Activated CD4-positive, alpha-beta T cell treated with anti-CD3 and anti-CD28 coated beads, Interleukin-2, amount 10 ng/mL, durations not matched to agents 7 days and 5 days (primary cell): ENCODE data around the gene NOXA1. TPM values are rescaled to one million over a fixed set of nuclear protein-coding genes. Genes with fewer than 3 reads are reported as not detected.

Experiments used
- CTCF ChIA-PET: fragments of 350-600 bp; sonication (Branson Sonifier 250); formaldehyde crosslinking; loops from one replicate; lab custom pipeline; 2021; ENCODE audit warnings: antibody characterized with exemption; lab: Charles Lee
- POLR2A ChIA-PET: fragments of 350-600 bp; sonication (Branson Sonifier 250); formaldehyde crosslinking; loops from one replicate; lab custom pipeline; 2021; ENCODE audit warnings: antibody characterized with exemption; lab: Charles Lee
- DNase-seq: peaks from one replicate; pipeline ENCODE4 v3.0.0-alpha.2; 2020
- H3K27ac Mint-ChIP-seq: one replicate; pipeline ENCODE4 v1.8.0; 2021; ENCODE audit warnings: mild to moderate bottlenecking, moderate library complexity, mixed read lengths
- H3K27me3 Mint-ChIP-seq: one replicate; pipeline ENCODE4 v1.8.0; 2021; ENCODE audit warnings: mixed read lengths
- H3K36me3 Mint-ChIP-seq: one replicate; pipeline ENCODE4 v1.8.0; 2021; ENCODE audit warnings: low read depth, mixed read lengths
- H3K4me1 Mint-ChIP-seq: one replicate; pipeline ENCODE4 v1.8.0; 2021; ENCODE audit warnings: mixed read lengths
- H3K4me3 Mint-ChIP-seq: one replicate; pipeline ENCODE4 v1.8.0; 2021; ENCODE audit warnings: mild to moderate bottlenecking, moderate library complexity, mixed read lengths
- H3K9me3 Mint-ChIP-seq: one replicate; pipeline ENCODE4 v1.8.0; 2021; ENCODE audit warnings: mixed read lengths
- total RNA-seq, 2 experiments: library from RNA; stranded (reverse); gene quantifications; one replicate each; pipeline ENCODE4 v1.2.3, GENCODE V29; 2021

The NOXA1 gene
- total RNA-seq, 2 experiments from 2014 or later = 0.46 to 1.1 TPM

DNA sequence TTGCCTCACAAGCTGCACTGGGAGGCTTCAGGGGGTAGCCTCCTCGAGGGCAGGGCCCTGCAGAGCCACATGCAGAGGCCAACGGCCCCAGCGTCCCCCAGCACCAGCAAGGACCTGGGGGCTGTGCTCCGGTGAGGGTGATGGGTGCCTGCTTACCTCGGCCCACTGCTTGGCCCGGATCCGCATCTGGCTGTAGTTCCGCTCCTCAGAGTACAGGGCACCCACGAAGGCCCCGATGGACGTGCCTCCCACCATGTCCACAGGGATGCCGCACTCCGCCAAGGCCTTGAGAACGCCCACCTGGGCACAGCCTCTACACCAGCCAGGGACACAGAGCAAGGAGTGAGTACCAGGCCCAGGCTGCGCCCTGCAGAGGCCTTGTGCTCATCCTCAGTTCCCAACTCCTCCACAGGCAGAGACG lies 44.0 kb downstream of the NOXA1 start:
- H3K4me1 Mint-ChIP-seq = peaks cover 15% of the 10 kb centered on the region
- H3K27ac Mint-ChIP-seq = peak overlapping the region; percentile 55
- DNase-seq = no peak
- H3K27me3 Mint-ChIP-seq = peaks cover 14% of the 10 kb centered on the region
- H3K4me3 Mint-ChIP-seq = no peak overlapping the region
- ChIA-PET POLR2A (no interaction called here), CTCF (no interaction called here)
- no peaks in the 10 kb centered on the region for H3K36me3 Mint-ChIP-seq
- H3K9me3 Mint-ChIP-seq = peaks cover 3% of the 10 kb centered on the region

DNA sequence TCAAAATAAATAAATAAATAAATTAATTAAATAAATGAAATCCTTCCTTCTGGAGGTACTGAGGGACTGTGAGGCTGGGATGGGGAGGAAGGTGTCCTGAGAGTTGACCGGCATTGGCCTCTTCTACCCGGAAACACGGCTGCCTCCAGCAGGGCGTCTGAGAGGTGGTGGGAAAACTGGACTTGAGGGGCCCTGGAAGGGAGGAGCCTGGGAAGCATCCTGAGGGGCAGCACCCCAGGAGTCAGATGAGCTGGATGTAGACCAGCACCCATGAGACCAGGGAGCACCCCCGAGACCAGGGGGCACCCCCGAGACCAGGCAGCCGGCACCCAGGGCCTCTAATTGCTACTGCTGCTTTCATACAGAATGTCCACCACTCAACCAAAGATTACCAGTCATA lies 44.7 kb downstream of the NOXA1 start:
- peaks cover 14% of the 10 kb centered on the region for H3K27me3 Mint-ChIP-seq
- H3K4me1 Mint-ChIP-seq = peaks cover 13% of the 10 kb centered on the region
- ChIA-PET CTCF (interaction anchor here (1.6 kb wide), 1 partner anchor 23 kb away, joined by 3 read pairs; no protein-coding TSS in a partner anchor), POLR2A (no interaction called here)
- DNase-seq = no peak
- peaks cover 5% of the 10 kb centered on the region for H3K9me3 Mint-ChIP-seq
- peaks cover 3% of the 10 kb centered on the region for H3K36me3 Mint-ChIP-seq
- no peak overlapping the region for H3K4me3 Mint-ChIP-seq
- H3K27ac Mint-ChIP-seq = peak overlapping the region; percentile 36

DNA sequence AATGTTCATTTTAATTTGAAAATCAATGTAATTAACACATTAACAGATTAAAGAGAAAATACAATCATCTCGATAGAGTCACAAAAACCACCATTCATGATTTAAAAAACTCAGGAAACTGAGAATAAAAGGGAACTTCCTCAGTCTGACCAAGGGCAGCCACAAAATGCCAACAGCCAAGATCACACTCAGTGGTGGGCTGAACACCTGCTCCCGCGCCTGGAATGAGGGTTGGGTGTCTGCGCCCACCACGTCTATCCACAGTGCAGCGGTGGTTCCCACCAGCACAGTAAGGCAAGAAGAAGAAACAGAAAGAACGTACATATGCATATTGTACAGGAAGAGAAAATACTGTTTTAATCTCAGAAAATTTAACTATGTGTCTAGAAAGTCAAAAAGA lies 47.6 kb downstream of the NOXA1 start:
- H3K36me3 Mint-ChIP-seq = peaks cover 14% of the 10 kb centered on the region
- ChIA-PET POLR2A (no interaction called here), CTCF (interaction anchor here (0.5 to 1.2 kb wide), 2 partner anchors 162 to 209 kb away, joined by 3 to 4 read pairs; no protein-coding TSS in a partner anchor)

DNA sequence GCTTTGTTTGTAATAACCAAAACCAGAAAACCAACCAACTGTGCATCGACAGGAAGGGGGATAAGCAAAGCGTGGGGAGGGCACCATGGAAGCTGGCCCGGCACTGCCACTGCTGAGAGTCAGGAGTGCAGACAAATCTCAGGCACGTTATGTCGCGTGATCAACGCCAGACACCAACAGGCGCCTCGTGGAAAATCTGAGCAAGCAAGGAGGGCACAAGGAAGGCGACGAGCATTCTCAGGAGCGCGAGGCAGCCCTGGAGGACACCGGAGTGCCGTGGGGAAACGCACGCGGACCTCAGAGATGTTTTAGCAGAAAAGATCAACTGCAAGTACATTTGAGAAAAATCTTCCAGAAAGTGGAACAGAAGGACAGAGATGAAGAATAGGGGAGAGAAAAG lies 51.1 kb downstream of the NOXA1 start:
- H3K4me1 Mint-ChIP-seq = peaks cover 11% of the 10 kb centered on the region
- H3K9me3 Mint-ChIP-seq = peaks cover 27% of the 10 kb centered on the region
- H3K36me3 Mint-ChIP-seq = peaks cover 14% of the 10 kb centered on the region
- H3K27ac Mint-ChIP-seq = peak overlapping the region; percentile 73
- no peak overlapping the region for H3K4me3 Mint-ChIP-seq
- POLR2A ChIA-PET = no interaction called here
- H3K27me3 Mint-ChIP-seq = peaks cover 9% of the 10 kb centered on the region
- CTCF ChIA-PET = no interaction called here
- DNase-seq = no peak

More for the DNA sequence above, 47.6 kb downstream of the NOXA1 start:
- H3K27ac Mint-ChIP-seq = no peak overlapping the region
- no peak for DNase-seq
- peaks cover 22% of the 10 kb centered on the region for H3K9me3 Mint-ChIP-seq
- peaks cover 14% of the 10 kb centered on the region for H3K27me3 Mint-ChIP-seq
- peaks cover 11% of the 10 kb centered on the region for H3K4me1 Mint-ChIP-seq
- no peak overlapping the region for H3K4me3 Mint-ChIP-seq

DNA sequence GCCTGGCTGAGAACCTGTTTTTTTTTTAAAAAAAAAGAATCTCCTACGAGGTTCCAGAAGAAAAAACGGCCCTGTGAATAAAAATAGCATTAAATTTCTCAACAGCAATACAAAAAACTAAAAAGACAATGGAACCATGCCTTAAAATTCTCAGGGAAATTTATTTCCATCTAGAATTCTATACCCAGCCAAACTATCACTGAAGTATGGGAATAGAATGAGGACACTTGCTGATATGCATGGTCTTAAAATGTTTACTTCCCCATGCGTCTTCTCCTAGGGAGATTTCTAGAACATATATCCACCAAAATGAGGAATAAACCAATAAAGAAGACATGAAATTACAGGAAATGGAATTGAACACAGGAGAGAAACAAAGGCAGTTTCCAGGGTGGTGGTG lies 52.5 kb downstream of the NOXA1 start:
- Mint-ChIP-seq H3K4me1 (peaks cover 10% of the 10 kb centered on the region), H3K36me3 (peaks cover 14% of the 10 kb centered on the region), H3K4me3 (no peak overlapping the region), H3K9me3 (peaks cover 27% of the 10 kb centered on the region), H3K27ac (no peak overlapping the region), H3K27me3 (peaks cover 2% of the 10 kb centered on the region)
- DNase-seq = no peak
- POLR2A ChIA-PET = no interaction called here
- CTCF ChIA-PET = interaction anchor here (0.6 to 1.0 kb wide), 2 partner anchors 14 to 160 kb away, joined by 3 to 5 read pairs; no protein-coding TSS in a partner anchor

DNA sequence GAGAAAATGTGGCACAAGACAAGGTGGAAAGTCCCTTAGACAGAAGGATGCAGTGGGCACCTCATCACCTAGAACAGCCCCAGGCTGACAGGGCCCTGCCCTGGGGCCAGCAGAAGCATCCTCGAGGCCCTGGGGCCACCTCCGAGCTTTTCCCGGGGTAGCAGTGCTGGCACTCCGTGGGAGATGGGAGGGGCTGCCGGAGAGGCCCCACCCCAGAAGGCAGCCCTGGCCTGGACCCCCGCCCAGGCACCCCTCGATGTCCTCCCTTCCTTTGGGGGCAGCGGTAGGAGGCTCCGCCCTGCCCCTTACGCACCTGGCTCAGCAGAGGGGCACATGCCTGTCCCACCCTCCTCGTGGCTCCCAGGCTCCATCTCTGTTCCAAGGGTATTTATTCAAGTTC lies 53.7 kb downstream of the NOXA1 start:
- ChIA-PET CTCF (no interaction called here), POLR2A (no interaction called here)
- peaks cover 14% of the 10 kb centered on the region for H3K36me3 Mint-ChIP-seq
- no peak overlapping the region for H3K27ac Mint-ChIP-seq
- H3K4me1 Mint-ChIP-seq = peaks cover 16% of the 10 kb centered on the region
- no peak overlapping the region for H3K4me3 Mint-ChIP-seq
- peaks cover 24% of the 10 kb centered on the region for H3K9me3 Mint-ChIP-seq
- no peak for DNase-seq
- no peaks in the 10 kb centered on the region for H3K27me3 Mint-ChIP-seq

DNA sequence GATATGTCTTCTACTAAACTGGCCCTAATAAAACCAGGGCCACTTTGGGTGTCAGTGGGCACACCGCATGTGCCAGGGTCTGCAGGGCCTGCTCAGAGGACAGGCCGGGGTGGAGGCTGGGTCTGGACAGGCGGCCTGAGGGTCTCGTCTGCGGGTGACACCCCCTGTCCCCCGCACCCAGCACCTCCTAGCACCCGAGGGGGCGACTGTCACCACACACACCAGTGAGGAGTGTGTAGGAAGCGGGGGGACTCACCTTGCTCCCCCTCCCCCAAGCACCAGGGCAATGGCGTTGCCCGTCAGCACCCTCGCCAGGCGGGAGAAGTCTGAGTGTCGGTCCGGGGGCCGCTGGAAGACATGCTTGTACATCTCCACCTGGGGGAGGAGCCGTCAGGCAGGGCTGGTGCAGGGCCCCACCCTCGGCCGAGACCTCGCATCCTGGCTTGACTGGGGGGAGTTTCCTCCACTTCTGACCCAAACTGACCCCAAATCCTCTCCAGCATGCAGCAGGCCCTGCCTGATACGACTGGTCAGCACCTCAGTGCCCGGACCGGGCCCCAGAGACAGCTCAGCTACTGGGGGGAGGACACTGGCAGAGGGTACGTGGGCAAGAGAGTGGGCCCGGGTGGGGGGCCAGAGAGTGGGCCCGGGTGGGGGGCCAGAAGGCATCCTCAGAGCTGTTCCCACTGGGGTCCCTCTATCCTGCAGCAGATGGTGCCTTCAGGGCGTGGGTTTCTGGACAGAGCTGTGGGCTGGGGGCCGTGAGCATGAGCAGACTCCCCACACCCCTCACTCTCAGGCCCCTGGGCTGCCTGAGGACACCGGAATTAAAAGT lies 54.8 kb downstream of the NOXA1 start:
- DNase-seq = no peak
- no peak overlapping the region for H3K4me3 Mint-ChIP-seq
- H3K27me3 Mint-ChIP-seq = no peaks in the 10 kb centered on the region
- H3K9me3 Mint-ChIP-seq = peaks cover 21% of the 10 kb centered on the region
- H3K36me3 Mint-ChIP-seq = peaks cover 11% of the 10 kb centered on the region
- ChIA-PET CTCF (no interaction called here), POLR2A (no interaction called here)
- peaks cover 27% of the 10 kb centered on the region for H3K4me1 Mint-ChIP-seq
- no peak overlapping the region for H3K27ac Mint-ChIP-seq

DNA sequence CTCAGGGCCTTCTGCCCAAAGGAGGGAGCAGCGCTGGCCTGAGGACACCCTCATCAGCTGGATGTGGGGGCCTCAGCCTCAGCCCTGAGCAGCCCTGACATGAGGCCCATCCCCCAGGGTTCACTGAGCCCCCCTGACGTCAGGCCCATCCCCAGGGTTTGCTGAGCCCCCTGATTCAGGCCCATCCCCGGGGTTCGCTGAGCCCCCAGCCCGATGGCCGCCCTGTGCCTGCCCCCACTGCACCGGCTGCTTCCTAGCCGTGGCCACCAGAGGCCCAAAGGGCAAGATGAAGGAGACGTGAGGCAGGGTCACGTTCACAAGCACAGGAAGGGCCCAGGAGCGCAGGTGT lies 55.4 kb downstream of the NOXA1 start:
- no peak overlapping the region for H3K27ac Mint-ChIP-seq
- peaks cover 7% of the 10 kb centered on the region for H3K36me3 Mint-ChIP-seq
- H3K4me3 Mint-ChIP-seq = no peak overlapping the region
- H3K27me3 Mint-ChIP-seq = no peaks in the 10 kb centered on the region
- ChIA-PET POLR2A (no interaction called here), CTCF (interaction anchor here (1.3 kb wide), 1 partner anchor 53 kb away, joined by 3 read pairs; no protein-coding TSS in a partner anchor)
- H3K9me3 Mint-ChIP-seq = peaks cover 15% of the 10 kb centered on the region
- H3K4me1 Mint-ChIP-seq = peaks cover 31% of the 10 kb centered on the region
- no peak for DNase-seq

DNA sequence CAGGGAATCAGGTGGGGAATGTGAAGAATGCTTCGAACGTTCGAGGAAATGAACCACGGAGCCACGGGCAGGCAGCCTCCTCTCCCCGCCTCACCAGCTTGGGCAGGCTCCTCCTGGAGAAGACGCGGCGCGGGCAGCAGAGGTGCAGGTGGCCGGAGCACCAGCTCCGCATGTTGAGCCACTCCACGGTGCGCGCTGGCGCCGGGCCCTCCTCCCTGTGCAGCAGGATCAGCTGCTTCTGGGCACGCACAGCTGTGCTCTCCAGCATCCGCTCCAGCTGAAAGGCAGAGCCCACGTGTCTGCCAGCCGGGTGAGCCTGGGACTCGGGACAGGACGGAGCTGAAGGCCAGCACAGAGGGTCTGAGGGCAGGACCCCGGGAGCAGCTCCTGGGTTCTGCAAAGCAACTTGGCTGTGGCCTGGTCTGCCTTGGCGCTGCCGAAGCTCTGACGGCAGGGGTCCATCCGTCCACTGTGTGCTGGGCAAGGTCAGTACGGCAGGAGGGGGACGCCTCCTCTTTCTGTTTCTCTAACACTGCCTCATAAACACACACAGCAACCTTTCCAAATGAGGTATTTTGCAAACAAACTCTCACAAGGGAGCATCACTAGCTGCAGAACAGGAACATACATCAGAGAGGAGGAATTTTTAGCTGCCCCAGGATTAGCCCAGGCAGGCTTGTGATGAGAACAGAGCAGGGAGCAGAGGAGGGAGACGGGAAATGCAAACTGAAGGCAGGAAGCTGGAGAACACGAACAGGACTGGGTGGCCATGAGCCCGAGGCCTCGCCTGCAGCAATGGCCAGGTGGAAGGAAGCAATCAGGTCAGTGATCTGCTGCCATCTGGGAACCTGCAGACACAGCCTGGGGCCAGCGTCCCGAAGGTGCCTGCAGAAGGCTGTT lies 56.0 kb downstream of the NOXA1 start:
- Mint-ChIP-seq H3K4me1 (peaks cover 35% of the 10 kb centered on the region), H3K9me3 (peaks cover 11% of the 10 kb centered on the region), H3K27ac (no peak overlapping the region), H3K4me3 (no peak overlapping the region), H3K27me3 (no peaks in the 10 kb centered on the region), H3K36me3 (peaks cover 4% of the 10 kb centered on the region)
- DNase-seq = no peak
- CTCF ChIA-PET = interaction anchor here (1.3 kb wide), 1 partner anchor 53 kb away, joined by 3 read pairs; no protein-coding TSS in a partner anchor
- POLR2A ChIA-PET = no interaction called here

DNA sequence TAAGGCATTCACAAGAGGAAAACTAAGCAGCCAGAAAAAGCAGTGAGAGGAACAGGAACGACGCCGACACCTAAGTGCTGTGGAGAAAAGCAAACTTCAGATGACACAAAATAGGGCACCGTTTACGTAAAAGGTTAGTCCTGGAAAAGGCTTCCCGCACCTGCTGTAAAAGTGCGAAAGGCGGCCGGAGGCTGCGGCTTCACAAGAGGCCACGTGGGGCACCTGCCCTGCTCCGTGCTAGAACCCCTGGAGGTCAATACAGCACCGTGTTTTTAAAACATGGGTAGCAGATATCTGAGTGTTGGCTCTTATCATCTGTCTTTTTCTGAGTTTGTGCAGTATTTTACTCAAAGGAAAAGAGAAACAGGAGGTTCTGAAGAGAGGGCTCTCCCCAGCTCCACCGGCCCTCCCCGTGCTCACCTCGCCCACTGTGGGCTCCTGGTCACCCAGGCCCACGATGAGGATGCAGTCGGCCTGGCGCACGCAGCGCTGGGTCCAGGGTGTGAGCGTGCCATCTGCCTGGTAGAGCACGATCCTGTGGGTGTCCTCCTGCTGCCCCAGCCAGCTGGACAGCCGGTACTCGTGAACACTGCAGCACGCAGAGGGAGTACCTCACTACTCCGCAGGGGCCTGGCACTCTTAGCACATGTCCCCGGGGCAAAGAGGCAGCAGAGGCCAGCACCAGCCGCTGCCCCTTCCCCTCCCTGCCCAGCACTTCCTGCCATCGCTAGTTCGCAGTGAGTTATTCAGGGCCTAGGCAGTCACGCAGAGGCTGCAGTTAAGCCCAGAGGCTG lies 56.9 kb downstream of the NOXA1 start:
- H3K4me1 Mint-ChIP-seq = peaks cover 35% of the 10 kb centered on the region
- no peak for DNase-seq
- CTCF ChIA-PET = interaction anchor here (1.3 kb wide), 1 partner anchor 52 kb away, joined by 3 read pairs; no protein-coding TSS in a partner anchor
- no peak overlapping the region for H3K27ac Mint-ChIP-seq
- peaks cover under 1% of the 10 kb centered on the region for H3K36me3 Mint-ChIP-seq
- no peaks in the 10 kb centered on the region for H3K27me3 Mint-ChIP-seq
- POLR2A ChIA-PET = no interaction called here
- peaks cover 8% of the 10 kb centered on the region for H3K9me3 Mint-ChIP-seq
- no peak overlapping the region for H3K4me3 Mint-ChIP-seq

DNA sequence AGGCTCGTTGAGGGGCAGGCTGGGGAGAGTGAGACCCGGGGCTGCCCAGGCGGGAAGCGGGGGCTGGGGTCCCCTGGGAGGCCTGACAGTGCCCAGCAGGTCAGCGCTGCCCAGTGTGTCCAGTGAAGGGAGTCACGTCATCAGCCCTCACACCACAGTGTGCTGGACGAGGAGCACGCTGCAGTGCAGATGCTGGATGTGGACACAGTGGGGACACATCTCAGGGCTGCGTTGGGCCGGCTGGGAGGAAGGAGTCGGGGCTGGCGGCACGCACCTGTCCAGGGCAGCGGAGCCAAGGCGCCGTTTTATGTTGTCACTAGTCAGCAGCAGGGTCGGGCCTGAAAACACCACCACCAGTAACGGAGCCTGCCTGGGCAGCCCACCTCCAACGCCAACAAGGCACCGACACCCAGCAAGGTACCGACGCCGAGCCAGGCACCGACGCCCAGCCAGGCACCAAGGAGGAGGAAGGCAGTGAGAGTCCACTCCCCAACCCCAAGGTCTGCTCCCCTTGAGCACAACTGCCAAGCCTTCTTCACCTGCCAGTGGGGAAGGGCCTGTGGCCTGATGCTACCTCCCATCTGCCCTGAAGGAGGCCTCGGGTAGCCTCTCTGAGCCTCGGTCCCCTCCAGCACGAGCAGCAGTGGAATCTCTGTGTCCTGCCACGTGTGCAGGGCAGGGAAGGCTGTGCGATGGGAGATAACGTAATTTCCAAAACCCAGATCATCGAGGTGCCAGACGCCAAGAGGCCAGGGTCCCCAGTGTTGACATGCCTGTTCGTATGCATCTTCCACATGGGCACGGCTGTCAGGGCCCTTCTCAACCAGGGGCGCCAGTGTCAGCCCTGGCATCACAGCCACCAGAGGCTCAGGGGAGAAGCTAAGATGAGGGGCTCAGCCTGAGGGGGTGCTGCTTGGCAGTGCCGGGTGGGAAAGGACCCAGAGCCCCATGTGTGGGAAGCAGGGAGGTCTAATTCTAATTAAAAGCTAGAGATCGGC lies 57.8 kb downstream of the NOXA1 start:
- Mint-ChIP-seq H3K4me1 (peaks cover 35% of the 10 kb centered on the region), H3K4me3 (no peak overlapping the region), H3K27ac (peak overlapping the region; percentile 87), H3K9me3 (peaks cover 3% of the 10 kb centered on the region), H3K27me3 (no peaks in the 10 kb centered on the region), H3K36me3 (no peaks in the 10 kb centered on the region)
- no peak for DNase-seq
- POLR2A ChIA-PET = no interaction called here
- CTCF ChIA-PET = no interaction called here
